ENCODE results near the gene ARHGAP15.

ARHGAP15 gene

DNA sequence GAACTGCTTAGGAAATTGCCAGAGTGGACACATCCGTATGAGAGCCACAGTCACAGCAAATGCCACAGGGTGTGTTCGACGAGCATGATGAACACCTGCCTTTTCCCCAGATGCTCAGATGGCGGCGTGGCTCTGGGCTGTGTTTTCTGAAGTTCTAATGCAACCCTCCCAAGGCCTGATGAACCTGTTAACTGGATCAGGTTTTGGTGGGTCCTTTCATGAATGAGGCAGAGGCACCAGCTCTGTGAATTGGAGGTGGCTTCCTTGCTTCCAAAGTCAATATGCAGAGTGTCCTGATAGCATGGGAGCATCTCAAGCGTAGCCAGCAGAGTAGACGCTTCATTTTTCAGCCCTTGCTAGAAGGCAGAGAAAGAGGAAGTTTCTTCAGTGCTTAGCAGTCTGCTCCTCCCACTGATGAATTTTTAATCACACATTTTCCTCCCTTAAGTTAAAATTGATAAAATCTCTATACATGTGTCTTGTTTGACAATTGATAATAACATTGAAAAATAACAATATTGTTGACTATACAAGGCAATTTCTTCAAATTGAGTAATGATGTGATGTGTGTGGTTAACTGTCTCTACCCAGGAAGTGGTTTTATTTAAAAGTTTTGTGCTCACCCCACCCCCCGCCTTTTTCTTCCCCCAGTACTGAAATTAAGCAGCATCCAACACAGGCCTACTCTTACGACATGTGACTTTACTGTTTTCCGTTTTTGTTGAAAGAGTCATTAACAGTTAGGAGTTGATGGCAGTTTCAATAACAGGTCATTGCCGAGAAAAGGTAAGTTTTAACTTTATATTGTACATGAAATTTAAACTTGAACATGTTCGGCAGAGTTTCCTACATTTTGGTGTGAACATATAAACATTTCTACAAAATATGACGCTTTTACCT is at the start of gene ARHGAP15:
Gene ARHGAP15 (plus strand): TSS at position 739 of the 900 bp plus-strand sequence.
- DNase-seq (ENCODE audit: low read depth) = peak; percentile 90
- peak within 1 kb of the TSS; percentile 57 for H3K4me3 ChIP-seq (ENCODE audit: low read depth, low read length)
- TF ChIP-seq, protein P1, sequence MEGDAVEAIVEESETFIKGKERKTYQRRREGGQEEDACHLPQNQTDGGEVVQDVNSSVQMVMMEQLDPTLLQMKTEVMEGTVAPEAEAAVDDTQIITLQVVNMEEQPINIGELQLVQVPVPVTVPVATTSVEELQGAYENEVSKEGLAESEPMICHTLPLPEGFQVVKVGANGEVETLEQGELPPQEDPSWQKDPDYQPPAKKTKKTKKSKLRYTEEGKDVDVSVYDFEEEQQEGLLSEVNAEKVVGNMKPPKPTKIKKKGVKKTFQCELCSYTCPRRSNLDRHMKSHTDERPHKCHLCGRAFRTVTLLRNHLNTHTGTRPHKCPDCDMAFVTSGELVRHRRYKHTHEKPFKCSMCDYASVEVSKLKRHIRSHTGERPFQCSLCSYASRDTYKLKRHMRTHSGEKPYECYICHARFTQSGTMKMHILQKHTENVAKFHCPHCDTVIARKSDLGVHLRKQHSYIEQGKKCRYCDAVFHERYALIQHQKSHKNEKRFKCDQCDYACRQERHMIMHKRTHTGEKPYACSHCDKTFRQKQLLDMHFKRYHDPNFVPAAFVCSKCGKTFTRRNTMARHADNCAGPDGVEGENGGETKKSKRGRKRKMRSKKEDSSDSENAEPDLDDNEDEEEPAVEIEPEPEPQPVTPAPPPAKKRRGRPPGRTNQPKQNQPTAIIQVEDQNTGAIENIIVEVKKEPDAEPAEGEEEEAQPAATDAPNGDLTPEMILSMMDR (IDR thresholded peaks at IDR 0.05; ENCODE audit: low read depth, low read length, missing control alignments) = peak; percentile 18

DNA sequence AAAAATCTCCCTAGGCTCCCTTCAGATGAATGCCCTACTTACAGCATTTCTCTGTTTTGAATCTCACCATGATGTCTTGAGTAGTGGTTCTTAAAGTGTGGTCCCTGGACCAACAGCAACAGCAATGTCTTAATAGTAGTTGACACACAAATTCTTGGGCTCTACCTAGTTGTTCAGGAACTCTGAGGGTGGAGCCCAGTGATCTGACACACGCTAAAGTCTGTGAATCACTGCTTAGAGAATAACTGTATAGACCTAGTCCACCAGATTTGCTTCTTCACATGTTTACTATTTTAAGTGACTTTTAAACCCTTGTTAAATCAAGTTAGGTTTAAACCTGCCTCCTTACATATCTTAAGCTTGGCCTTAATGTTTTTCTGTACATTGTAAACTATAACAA is 47.6 kb upstream of the ARHGAP15 start:
- DNase-seq (ENCODE audit: low read depth) = no peak

DNA sequence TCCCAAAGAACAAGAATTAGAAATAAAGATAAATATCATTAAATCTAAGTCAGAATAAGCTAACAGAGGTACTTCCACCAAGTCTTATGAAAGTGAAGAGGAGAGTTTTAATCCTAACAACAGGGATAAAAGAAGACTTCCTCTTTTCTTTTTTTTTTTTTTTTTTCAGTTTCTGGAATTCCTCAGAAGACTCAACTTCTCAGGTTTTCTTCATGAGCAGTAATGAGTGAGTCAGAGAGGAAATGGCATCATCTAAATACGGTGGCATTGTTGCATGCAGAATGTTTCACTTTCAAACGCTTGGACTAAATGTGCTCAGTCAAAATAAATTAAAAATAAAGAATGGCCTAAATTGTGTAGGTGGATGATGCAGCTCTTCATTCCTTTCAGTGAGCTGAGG is 45.6 kb upstream of the ARHGAP15 start:
- TF ChIP-seq, protein P1 (IDR thresholded peaks at IDR 0.05; ENCODE audit: low read depth, low read length, missing control alignments) = no peak
- peak; percentile 4 for DNase-seq (ENCODE audit: low read depth)
- no peak overlapping the region for H3K4me3 ChIP-seq (ENCODE audit: low read depth, low read length)

More for the DNA sequence above, 47.6 kb upstream of the ARHGAP15 start:
- TF ChIP-seq, protein P1 (IDR thresholded peaks at IDR 0.05; ENCODE audit: low read depth, low read length, missing control alignments) = no peak
- H3K4me3 ChIP-seq (ENCODE audit: low read depth, low read length) = no peak overlapping the region

DNA sequence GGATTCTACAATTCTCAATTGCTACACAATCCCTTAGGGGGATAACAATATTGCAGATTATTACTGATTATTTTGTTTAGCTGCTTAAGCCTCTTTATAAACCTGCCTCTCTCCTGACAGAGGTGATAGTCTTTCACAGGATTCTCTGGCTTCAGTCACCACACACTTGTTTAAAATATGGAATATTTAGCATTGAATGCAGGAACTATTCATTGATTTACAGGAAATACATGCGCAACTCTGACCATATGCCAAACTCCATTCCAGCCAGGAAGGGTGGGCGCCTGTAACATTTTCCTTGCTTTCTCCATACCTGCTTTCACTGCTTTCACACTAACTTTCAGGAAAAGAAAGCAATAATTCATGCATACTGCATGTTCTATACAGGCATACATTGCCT is 44.8 kb upstream of the ARHGAP15 start:
- TF ChIP-seq, protein P1 (IDR thresholded peaks at IDR 0.05; ENCODE audit: low read depth, low read length, missing control alignments) = no peak
- H3K4me3 ChIP-seq (ENCODE audit: low read depth, low read length) = no peak overlapping the region
- DNase-seq (ENCODE audit: low read depth) = no peak

DNA sequence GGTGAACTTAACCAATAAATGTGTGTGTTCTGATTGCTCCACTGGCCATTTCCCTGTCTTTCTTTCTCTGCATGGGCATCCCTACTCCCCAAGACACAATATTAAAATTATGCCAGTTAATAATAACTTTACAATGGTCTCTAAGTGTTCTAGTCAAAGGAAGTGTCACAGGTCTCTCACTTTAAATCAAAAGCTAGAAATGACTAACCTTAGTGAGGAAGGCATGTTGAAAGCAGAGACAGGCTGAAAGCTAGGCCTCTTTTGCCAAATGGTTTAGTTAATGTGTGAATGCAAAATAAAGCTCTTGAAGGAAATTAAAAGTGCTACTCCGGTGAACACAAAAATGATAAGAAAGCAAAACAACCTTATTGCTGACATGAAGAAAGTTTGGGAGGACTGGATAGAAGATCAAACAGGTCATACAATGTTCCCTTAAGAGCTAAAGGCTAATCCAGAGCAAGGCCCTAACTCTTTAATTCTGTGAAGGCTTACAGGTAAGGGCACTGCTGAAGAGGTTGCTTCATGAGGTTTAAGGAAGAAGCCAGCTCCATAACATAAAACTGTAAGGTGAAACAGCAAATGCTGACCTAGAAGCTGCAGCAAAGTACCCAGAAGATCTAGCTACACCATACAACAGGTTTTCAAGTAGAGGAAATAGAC is 44.0 kb upstream of the ARHGAP15 start:
- TF ChIP-seq, protein P1 (IDR thresholded peaks at IDR 0.05; ENCODE audit: low read depth, low read length, missing control alignments) = no peak
- DNase-seq (ENCODE audit: low read depth) = no peak
- no peak overlapping the region for H3K4me3 ChIP-seq (ENCODE audit: low read depth, low read length)

DNA sequence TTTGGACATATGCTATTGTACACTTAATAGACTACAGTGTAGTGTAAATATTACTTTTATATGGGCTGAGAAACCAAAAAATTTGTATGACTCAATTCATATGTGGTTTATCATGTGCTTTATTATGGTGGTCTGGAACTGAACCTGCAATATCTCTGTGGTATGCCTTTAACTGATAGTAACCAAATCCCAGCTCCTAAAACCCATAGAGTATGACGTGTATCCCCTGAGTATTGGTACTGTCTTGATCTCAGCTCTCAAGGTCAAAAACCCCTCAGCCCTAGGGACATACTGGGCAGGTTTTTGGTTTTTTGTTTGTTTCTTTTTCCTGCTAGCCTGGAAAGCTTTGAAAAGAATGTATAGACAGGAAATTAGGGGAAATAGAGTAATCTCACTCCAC is 42.2 kb upstream of the ARHGAP15 start:
- no peak overlapping the region for H3K4me3 ChIP-seq (ENCODE audit: low read depth, low read length)
- no peak for DNase-seq (ENCODE audit: low read depth)
- TF ChIP-seq, protein P1 (IDR thresholded peaks at IDR 0.05; ENCODE audit: low read depth, low read length, missing control alignments) = no peak

Data from GM12864 (cell line).